Ectodermal cell (in vitro differentiated cells): ENCODE measurements around the gene CPD.
"Not testable (repeated sequence)": the region's sequence is repeated elsewhere in the genome, so short reads cannot be mapped to it uniquely, and the experiment has no call there.

Source experiments
- H3K27ac ChIP-seq: 2 replicates; pipeline ENCODE4 v1.7.0; 2013; ENCODE audit warnings: mild to moderate bottlenecking, low read depth, low read length; ENCODE audit not compliant: insufficient read depth, poor library complexity, severe bottlenecking
- H3K27me3 ChIP-seq: 2 replicates; pipeline ENCODE4 v1.7.0; 2013; ENCODE audit warnings: mild to moderate bottlenecking, low read length; ENCODE audit not compliant: insufficient read depth, control insufficient read depth, poor library complexity, severe bottlenecking
- H3K36me3 ChIP-seq: one replicate; pipeline ENCODE4 v1.7.0; 2013; ENCODE audit warnings: low read length; ENCODE audit not compliant: control insufficient read depth, insufficient read depth
- H3K4me1 ChIP-seq: one replicate; pipeline ENCODE4 v1.7.0; 2013; ENCODE audit warnings: low read length; ENCODE audit not compliant: control insufficient read depth, insufficient read depth
- H3K4me3 ChIP-seq: 2 replicates; pipeline ENCODE4 v1.7.0; 2013; ENCODE audit warnings: low read depth, low read length, control low read depth; ENCODE audit not compliant: insufficient read depth
- H3K9me3 ChIP-seq: 2 replicates; pipeline ENCODE4 v1.7.0; 2013; ENCODE audit warnings: mild to moderate bottlenecking, low read length, moderate library complexity; ENCODE audit not compliant: control insufficient read depth
- WGBS, 2 experiments: methylation state at CpG; one replicate each; pipeline ENCODE4 v1.1.7; 2013; ENCODE audit warnings: missing lambda C conversion rate in 2 of 2; 5-methylcytosine and 5-hydroxymethylcytosine counted together

Gene CPD

DNA sequence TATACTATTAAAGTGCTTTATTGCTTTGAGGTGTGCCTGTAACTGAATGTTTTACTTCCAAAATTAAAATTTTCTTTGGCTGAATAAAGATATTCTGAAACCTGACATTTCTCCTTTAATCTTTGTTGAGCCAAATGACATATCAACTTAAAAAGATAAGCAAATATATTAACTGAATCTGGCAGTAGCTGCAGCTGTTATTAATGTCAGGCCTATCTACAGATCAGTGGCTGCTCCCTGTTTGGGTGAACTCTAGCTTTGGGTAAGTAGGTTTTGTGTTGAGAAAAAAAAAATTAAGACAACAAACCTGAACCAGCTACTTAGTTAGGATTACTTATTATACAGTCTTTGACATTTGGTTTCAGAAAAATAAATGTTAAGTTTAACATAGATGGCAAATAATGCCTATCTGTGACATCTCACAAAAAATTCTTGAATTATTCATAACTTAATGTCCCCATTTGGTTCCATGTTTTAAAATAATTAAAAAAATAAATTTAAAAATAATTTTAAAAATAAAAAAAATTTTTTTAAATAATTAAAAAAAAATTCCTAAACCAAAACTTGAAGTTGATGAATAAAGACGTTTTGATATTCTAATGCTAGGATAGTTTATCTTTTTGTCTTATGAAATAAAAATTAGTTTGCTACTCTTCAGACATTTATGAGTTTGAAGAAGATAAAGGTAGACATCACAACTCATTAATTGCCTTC, 19.8 kb downstream of the CPD start:
- no peaks in the 10 kb centered on the region for H3K36me3 ChIP-seq

DNA sequence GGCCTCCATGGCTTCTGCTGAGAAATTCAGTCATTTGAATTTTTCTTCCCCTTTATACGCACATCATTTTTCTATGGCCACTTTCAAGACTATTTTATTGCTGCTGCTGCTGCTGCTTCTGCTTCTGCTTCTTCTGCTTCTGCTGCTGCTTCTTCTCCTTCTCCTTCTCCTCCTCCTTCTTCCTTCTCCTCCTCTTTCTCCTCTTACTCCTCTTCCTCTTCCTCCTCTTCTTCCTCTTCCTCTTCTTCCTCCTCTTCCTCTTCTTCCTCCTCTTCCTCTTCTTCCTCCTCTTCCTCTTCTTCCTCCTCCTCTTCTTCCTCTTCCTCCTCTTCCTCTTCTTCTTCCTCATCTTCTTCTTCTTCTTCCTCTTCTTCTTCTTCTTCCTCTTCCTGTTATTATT, 22.4 kb downstream of the CPD start:
- H3K36me3 ChIP-seq = no peaks in the 10 kb centered on the region
- no peak overlapping the region for H3K4me3 ChIP-seq
- WGBS, 2 experiments = 94 to 97% methylated on average over 1 of the region's 1 CpG
- no peaks in the 10 kb centered on the region for H3K4me1 ChIP-seq
- no peaks in the 10 kb centered on the region for H3K9me3 ChIP-seq
- H3K27ac ChIP-seq = no peak overlapping the region
- no peaks in the 10 kb centered on the region for H3K27me3 ChIP-seq

More for the DNA sequence above, 19.8 kb downstream of the CPD start:
- Histone ChIP-seq H3K27me3 (no peaks in the 10 kb centered on the region), H3K9me3 (no peaks in the 10 kb centered on the region), H3K4me1 (no peaks in the 10 kb centered on the region), H3K4me3 (no peak overlapping the region), H3K27ac (no peak overlapping the region)
- no CpG with 5 or more reads among the region's 1 CpG for WGBS, 2 experiments

- Histone ChIP-seq H3K36me3 (no peaks in the 10 kb centered on the region), H3K27ac (no peak overlapping the region), H3K27me3 (no peaks in the 10 kb centered on the region), H3K9me3 (no peaks in the 10 kb centered on the region), H3K4me1 (no peaks in the 10 kb centered on the region), H3K4me3 (no peak overlapping the region)
These were observed 26.4 kb downstream of the CPD start for GRCh38 chr17:30405161-30405560.

DNA sequence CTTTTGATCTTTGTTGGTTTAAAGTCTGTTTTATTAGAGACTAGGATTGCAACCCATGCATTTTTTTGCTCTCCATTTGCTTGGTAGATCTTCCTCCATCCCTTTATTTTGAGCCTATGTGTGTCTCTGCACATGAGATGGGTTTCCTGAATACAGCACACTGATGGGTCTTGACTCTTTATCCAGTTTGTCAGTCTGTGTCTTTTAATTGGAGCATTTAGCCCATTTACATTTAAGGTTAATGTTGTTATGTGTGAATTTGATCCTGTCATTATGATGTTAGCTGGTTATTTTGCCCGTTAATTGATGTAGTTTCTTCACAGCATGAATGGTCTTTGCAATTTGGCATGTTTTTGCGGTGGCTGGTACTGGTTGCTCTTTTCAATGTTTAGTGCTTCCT, 31.9 kb downstream of the CPD start:
- H3K9me3 ChIP-seq, H3K27ac ChIP-seq, H3K27me3 ChIP-seq, H3K36me3 ChIP-seq, H3K4me3 ChIP-seq, H3K4me1 ChIP-seq: not testable (repeated sequence)
- 95 to 98% methylated on average over 2 of the region's 2 CpGs for WGBS, 2 experiments

DNA sequence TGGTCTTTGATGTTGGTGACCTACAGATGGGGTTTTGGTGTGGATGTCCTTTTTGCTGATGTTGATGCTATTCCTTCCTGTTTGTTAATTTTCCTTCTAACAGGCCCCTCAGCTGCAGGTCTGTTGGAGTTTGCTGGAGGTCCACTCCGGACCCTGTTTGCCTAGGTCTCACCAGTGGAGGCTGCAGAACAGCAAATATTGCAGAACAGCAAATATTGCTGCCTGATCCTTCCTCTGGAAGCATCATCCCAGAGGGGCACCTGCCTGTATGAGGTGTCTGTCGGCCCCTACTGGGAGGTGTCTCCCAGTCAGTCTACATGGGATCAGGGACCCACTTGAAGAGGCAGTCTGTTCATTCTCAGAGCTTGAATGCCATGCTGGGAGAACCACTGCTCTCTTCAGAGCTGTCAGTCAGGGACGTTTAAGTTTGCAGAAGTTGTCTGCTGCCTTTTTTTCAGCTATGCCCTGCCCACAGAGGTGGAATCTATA, 33.3 kb downstream of the CPD start:
- not testable (repeated sequence) for H3K4me3 ChIP-seq, H3K27ac ChIP-seq, H3K27me3 ChIP-seq, H3K9me3 ChIP-seq, H3K36me3 ChIP-seq, H3K4me1 ChIP-seq
- WGBS, 2 experiments = 87 to 92% methylated on average over 3 of the region's 3 CpGs

- Histone ChIP-seq H3K36me3 (no peaks in the 10 kb centered on the region), H3K9me3 (no peaks in the 10 kb centered on the region), H3K4me1 (no peaks in the 10 kb centered on the region), H3K27me3 (no peaks in the 10 kb centered on the region), H3K4me3 (no peak overlapping the region), H3K27ac (no peak overlapping the region)
- WGBS, 2 experiments = 92 to 96% methylated on average over 3 to 4 of the region's 4 CpGs
These were observed 34.4 kb downstream of the CPD start for GRCh38 chr17:30413109-30413508.

DNA sequence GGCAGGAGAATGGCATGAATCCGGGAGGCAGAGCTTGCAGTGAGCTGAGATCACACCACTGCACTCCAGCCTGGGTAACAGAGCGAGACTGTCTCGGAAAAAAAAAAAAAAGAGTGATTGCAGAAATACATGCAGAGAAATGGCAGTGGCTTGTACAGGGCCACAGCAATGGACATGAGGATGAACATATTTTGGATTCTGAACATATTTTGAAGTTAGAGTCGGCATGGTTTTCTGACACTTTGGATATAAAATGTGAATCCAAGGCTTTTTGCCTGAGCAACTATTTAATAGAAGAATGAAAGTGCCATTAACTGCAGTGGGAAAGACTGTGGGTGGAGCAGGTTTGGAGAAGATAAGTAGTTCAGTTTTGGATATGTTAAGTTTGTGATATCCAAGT, 35.8 kb downstream of the CPD start:
- H3K27ac ChIP-seq = no peak overlapping the region
- no peaks in the 10 kb centered on the region for H3K27me3 ChIP-seq
- no peak overlapping the region for H3K4me3 ChIP-seq
- H3K9me3 ChIP-seq = no peaks in the 10 kb centered on the region
- H3K4me1 ChIP-seq = no peaks in the 10 kb centered on the region
- no peaks in the 10 kb centered on the region for H3K36me3 ChIP-seq
- WGBS, 2 experiments = 90 to 93% methylated on average over 4 of the region's 4 CpGs

- Histone ChIP-seq H3K27me3 (no peaks in the 10 kb centered on the region), H3K9me3 (no peaks in the 10 kb centered on the region), H3K4me3 (no peak overlapping the region), H3K27ac (no peak overlapping the region), H3K36me3 (no peaks in the 10 kb centered on the region), H3K4me1 (no peaks in the 10 kb centered on the region)
These were observed 36.8 kb downstream of the CPD start for GRCh38 chr17:30415491-30415890.

GRCh38 chr17:30418070-30418469, 39.3 kb downstream of the CPD start:
- not testable (repeated sequence) for H3K36me3 ChIP-seq, H3K27ac ChIP-seq, H3K4me1 ChIP-seq, H3K4me3 ChIP-seq, H3K27me3 ChIP-seq, H3K9me3 ChIP-seq
- WGBS, 2 experiments = 93 to 95% methylated on average over 1 of the region's 1 CpG

GRCh38 chr17:30421592-30421991, 42.9 kb downstream of the CPD start:
- Histone ChIP-seq H3K9me3 (no peaks in the 10 kb centered on the region), H3K36me3 (peaks cover 5% of the 10 kb centered on the region), H3K4me3 (no peak overlapping the region), H3K4me1 (no peaks in the 10 kb centered on the region), H3K27me3 (no peaks in the 10 kb centered on the region), H3K27ac (no peak overlapping the region)
- 99 to 100% methylated on average over 2 to 4 of the region's 4 CpGs for WGBS, 2 experiments

GRCh38 chr17:30422171-30422570, 43.4 kb downstream of the CPD start:
- H3K4me3 ChIP-seq = no peak overlapping the region
- no peak overlapping the region for H3K27ac ChIP-seq
- no peaks in the 10 kb centered on the region for H3K27me3 ChIP-seq
- H3K9me3 ChIP-seq = no peaks in the 10 kb centered on the region
- H3K4me1 ChIP-seq = no peaks in the 10 kb centered on the region
- H3K36me3 ChIP-seq = peaks cover 5% of the 10 kb centered on the region
